AG20443 (cell line): ENCODE measurements around the gene PDGFA.

ENCODE experiments used
- DNase-seq: peaks from one replicate; pipeline ENCODE4 v3.0.0; 2012; ENCODE audit warnings: low spot score, mixed read lengths

Gene PDGFA

GRCh38 chr7:503575-504111, 16.0 kb downstream of the PDGFA start:
- DNase-seq = no peak

- no peak for DNase-seq
Observed at GRCh38 chr7:502296-502695, 17.4 kb downstream of the PDGFA start.

- DNase-seq = no peak
Observed at GRCh38 chr7:501526-501925, 18.1 kb downstream of the PDGFA start.

- no peak for DNase-seq
Observed at GRCh38 chr7:500521-501420, 18.9 kb downstream of the PDGFA start.

- DNase-seq = no peak
Observed at GRCh38 chr7:499853-500485, 19.7 kb downstream of the PDGFA start.

GRCh38 chr7:498678-499641, 20.7 kb downstream of the PDGFA start:
- DNase-seq = no peak

GRCh38 chr7:497946-498655, 21.5 kb downstream of the PDGFA start:
- no peak for DNase-seq

GRCh38 chr7:497346-497745, 22.3 kb downstream of the PDGFA start:
- no peak for DNase-seq

GRCh38 chr7:496528-497295, 22.9 kb downstream of the PDGFA start:
- DNase-seq = no peak

GRCh38 chr7:495761-496321, 23.8 kb downstream of the PDGFA start:
- no peak for DNase-seq

- DNase-seq = no peak
Observed at GRCh38 chr7:495326-495725, 24.3 kb downstream of the PDGFA start.

GRCh38 chr7:494906-495305, 24.7 kb downstream of the PDGFA start:
- no peak for DNase-seq

- DNase-seq = peak; percentile 75
Observed at GRCh38 chr7:494259-494687, 25.4 kb downstream of the PDGFA start.

GRCh38 chr7:493661-494251, 25.9 kb downstream of the PDGFA start:
- DNase-seq = no peak

GRCh38 chr7:492714-493065, 27.0 kb downstream of the PDGFA start:
- no peak for DNase-seq

- no peak for DNase-seq
Observed at GRCh38 chr7:491958-492713, 27.5 kb downstream of the PDGFA start.

GRCh38 chr7:491292-491957, 28.2 kb downstream of the PDGFA start:
- no peak for DNase-seq

- no peak for DNase-seq
Observed at GRCh38 chr7:490461-491291, 29.0 kb downstream of the PDGFA start.
